Measurements from ENCODE around the gene IRF7.

- no peak for TF ChIP-seq EZH2 (optimal IDR thresholded peaks at IDR 0.05; ENCODE audit: low read depth, low read length)
- TF ChIP-seq CTCF (IDR thresholded peaks at IDR 0.05; ENCODE audit: low read length), result no peak
These were observed 23.0 kb upstream of the IRF7 start for GRCh38 chr11:638631-639331.
